Measurements from ENCODE around the gene IFT22. TPM values are rescaled to one million over a fixed set of nuclear protein-coding genes. Genes with fewer than 3 reads are reported as not detected.

IFT22 gene
- total RNA-seq, 2 experiments from 2014 or later: 2.3 to 3.5 TPM

Other genes with a start within 250 kb of the IFT22 start
- gene TRIM56, start 236.3 kb downstream of the IFT22 start, total RNA-seq: 10 to 100 TPM; 24.0 to 26.0 TPM
- under 1 TPM; 0.14 to 0.24 TPM for gene SERPINE1, start 194.7 kb downstream of the IFT22 start, total RNA-seq
- 1 to 10 TPM; 2.1 to 2.2 TPM for gene AP1S1, start 167.3 kb downstream of the IFT22 start, total RNA-seq
- gene VGF, start 156.2 kb downstream of the IFT22 start, total RNA-seq: not detected
- not detected for gene NAT16, start 141.5 kb downstream of the IFT22 start, total RNA-seq
- not detected for gene MOGAT3, start 120.8 kb downstream of the IFT22 start, total RNA-seq
- 1 to 10 TPM; 6.6 to 7.5 TPM for gene PLOD3, start 104.2 kb downstream of the IFT22 start, total RNA-seq
- gene ZNHIT1, start 103.6 kb downstream of the IFT22 start, total RNA-seq: 10 to 100 TPM; 23.7 to 24.6 TPM
- gene CLDN15, start 84.0 kb downstream of the IFT22 start, total RNA-seq: 10 to 100 TPM in 1 of 2 experiments, 1 to 10 TPM in 1; 9.3 to 11.5 TPM
- gene FIS1, start 76.7 kb downstream of the IFT22 start, total RNA-seq: 10 to 100 TPM; 66.1 to 72.6 TPM
- gene COL26A1, start 41.1 kb upstream of the IFT22 start, total RNA-seq: not detected